Hepatocyte (in vitro differentiated cells): ENCODE results near the gene NEDD4. TPM values are rescaled to one million over a fixed set of nuclear protein-coding genes. Genes with fewer than 3 reads are reported as not detected.

Experiments
- DNase-seq: peaks from one replicate; pipeline ENCODE4 v3.0.0-alpha.2; 2016; ENCODE audit warnings: low spot score
- H2AFZ ChIP-seq: fragments of 200-600 bp; sonication (generic); 2 replicates; pipeline ENCODE4 v1.6.0; 2016; ENCODE audit warnings: antibody characterized with exemption, mild to moderate bottlenecking
- H3K27ac ChIP-seq: fragments of 200-600 bp; sonication (generic); 2 replicates; pipeline ENCODE4 v1.5.1; 2016; ENCODE audit warnings: mild to moderate bottlenecking
- H3K27me3 ChIP-seq: fragments of 200-600 bp; sonication (generic); 2 replicates; pipeline ENCODE4 v1.6.1; 2016
- H3K36me3 ChIP-seq: fragments of 200-600 bp; sonication (generic); replicated peaks from 2 replicates; pipeline ENCODE4 v1.5.1; 2016; ENCODE audit warnings: low read depth; ENCODE audit not compliant: insufficient read depth
- H3K4me1 ChIP-seq: fragments of 200-600 bp; sonication (generic); 2 replicates; pipeline ENCODE4 v1.5.1; 2016; ENCODE audit warnings: mild to moderate bottlenecking, moderate library complexity; ENCODE audit not compliant: insufficient read depth
- H3K4me2 ChIP-seq: fragments of 200-600 bp; sonication (generic); 2 replicates; pipeline ENCODE4 v1.6.0; 2016
- H3K4me3 ChIP-seq: fragments of 200-600 bp; sonication (generic); 2 replicates; pipeline ENCODE4 v1.5.1; 2016; ENCODE audit warnings: mild to moderate bottlenecking
- H3K79me2 ChIP-seq: fragments of 200-600 bp; sonication (generic); 2 replicates; pipeline ENCODE4 v1.6.0; 2017; ENCODE audit warnings: mild to moderate bottlenecking
- H3K9me2 ChIP-seq: fragments of 200-600 bp; sonication (generic); replicated peaks from 2 replicates; pipeline ENCODE4 v1.6.0; 2017; ENCODE audit warnings: mild to moderate bottlenecking; ENCODE audit not compliant: insufficient read depth
- H3K9me3 ChIP-seq: fragments of 200-600 bp; sonication (generic); 2 replicates; pipeline ENCODE4 v1.5.1; 2016; ENCODE audit warnings: low read depth, mild to moderate bottlenecking
- H4K20me1 ChIP-seq: fragments of 200-600 bp; sonication (generic); 2 replicates; pipeline ENCODE4 v1.6.0; 2016; ENCODE audit warnings: mild to moderate bottlenecking; ENCODE audit not compliant: insufficient read depth, poor library complexity, severe bottlenecking
- EZH2 ChIP-seq: fragments of 200-600 bp; sonication (generic); IDR thresholded peaks from 2 replicates; pipeline ENCODE4 v1.6.1; 2016; ENCODE audit warnings: antibody characterized with exemption, mild to moderate bottlenecking, borderline replicate concordance
- EZH2phosphoT487 ChIP-seq: fragments of 200-600 bp; sonication (generic); IDR thresholded peaks from one replicate; pipeline ENCODE4 v1.6.1; 2018; ENCODE audit warnings: antibody characterized with exemption, mild to moderate bottlenecking, low read depth, moderate library complexity; ENCODE audit not compliant: unreplicated experiment, severe bottlenecking
- WGBS: methylation state at CpG from one replicate; pipeline ENCODE4 v1.1.6; 2016; ENCODE audit warnings: low lambda C conversion rate; ENCODE audit errors: missing lambda C conversion rate; 5-methylcytosine and 5-hydroxymethylcytosine counted together
- polyA plus RNA-seq: library from polyadenylated mRNA; unstranded; fragments of >200 nt; fragmentation: Nextera tagmentation; extraction: Ambion mirVana; gene quantifications from 2 replicates; pipeline ENCODE4 v1.2.1, GENCODE V29; 2016
- total RNA-seq: library from RNA; depleted of rRNA; stranded (reverse); fragments of >200 nt; gene quantifications from 2 replicates; pipeline ENCODE4 v1.2.3, GENCODE V29; 2014
- TF ChIP-seq, protein P1 (sequence below): fragments of 200-600 bp; sonication (generic); IDR thresholded peaks from 2 replicates; pipeline ENCODE4 v1.5.1; 2016; ENCODE audit warnings: antibody characterized with exemption, mild to moderate bottlenecking; ENCODE audit not compliant: poor library complexity

NEDD4 gene
- total and polyA plus RNA-seq, 2 experiments from 2014 or later = 26.5 to 77.0 TPM

- Histone ChIP-seq H2AFZ (no peak overlapping the region), H4K20me1 (peaks cover 3% of the 10 kb centered on the region), H3K27me3 (no peaks in the 10 kb centered on the region), H3K9me2 (no peaks in the 10 kb centered on the region), H3K4me2 (no peak overlapping the region), H3K36me3 (no peaks in the 10 kb centered on the region), H3K27ac (no peak overlapping the region), H3K4me1 (no peaks in the 10 kb centered on the region), H3K9me3 (no peaks in the 10 kb centered on the region), H3K4me3 (no peak overlapping the region), H3K79me2 (no peaks in the 10 kb centered on the region)
- TF ChIP-seq EZH2phosphoT487 = no peak
- TF ChIP-seq EZH2 = no peak
- TF ChIP-seq, protein P1, sequence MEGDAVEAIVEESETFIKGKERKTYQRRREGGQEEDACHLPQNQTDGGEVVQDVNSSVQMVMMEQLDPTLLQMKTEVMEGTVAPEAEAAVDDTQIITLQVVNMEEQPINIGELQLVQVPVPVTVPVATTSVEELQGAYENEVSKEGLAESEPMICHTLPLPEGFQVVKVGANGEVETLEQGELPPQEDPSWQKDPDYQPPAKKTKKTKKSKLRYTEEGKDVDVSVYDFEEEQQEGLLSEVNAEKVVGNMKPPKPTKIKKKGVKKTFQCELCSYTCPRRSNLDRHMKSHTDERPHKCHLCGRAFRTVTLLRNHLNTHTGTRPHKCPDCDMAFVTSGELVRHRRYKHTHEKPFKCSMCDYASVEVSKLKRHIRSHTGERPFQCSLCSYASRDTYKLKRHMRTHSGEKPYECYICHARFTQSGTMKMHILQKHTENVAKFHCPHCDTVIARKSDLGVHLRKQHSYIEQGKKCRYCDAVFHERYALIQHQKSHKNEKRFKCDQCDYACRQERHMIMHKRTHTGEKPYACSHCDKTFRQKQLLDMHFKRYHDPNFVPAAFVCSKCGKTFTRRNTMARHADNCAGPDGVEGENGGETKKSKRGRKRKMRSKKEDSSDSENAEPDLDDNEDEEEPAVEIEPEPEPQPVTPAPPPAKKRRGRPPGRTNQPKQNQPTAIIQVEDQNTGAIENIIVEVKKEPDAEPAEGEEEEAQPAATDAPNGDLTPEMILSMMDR = no peak
- DNase-seq = no peak
- 92% methylated on average over 4 of the region's 4 CpGs for WGBS
Observed at GRCh38 chr15:55858661-55859060, 134.8 kb downstream of the NEDD4 start.

- TF ChIP-seq, protein P1 = no peak
- TF ChIP-seq EZH2 (no peak), EZH2phosphoT487 (no peak)
- Histone ChIP-seq H3K36me3 (no peaks in the 10 kb centered on the region), H2AFZ (no peak overlapping the region)
Observed at GRCh38 chr15:55856506-55857164, 136.8 kb downstream of the NEDD4 start.

GRCh38 chr15:55853134-55853533, 140.3 kb downstream of the NEDD4 start:
- H3K79me2 ChIP-seq = no peaks in the 10 kb centered on the region
- WGBS = 88% methylated on average over 4 of the region's 4 CpGs
- H3K27me3 ChIP-seq = no peaks in the 10 kb centered on the region
- H3K27ac ChIP-seq = no peak overlapping the region
- H3K4me1 ChIP-seq = no peaks in the 10 kb centered on the region
- no peaks in the 10 kb centered on the region for H3K9me3 ChIP-seq
- H3K4me2 ChIP-seq = no peak overlapping the region
- H3K36me3 ChIP-seq = no peaks in the 10 kb centered on the region
- H3K9me2 ChIP-seq = no peaks in the 10 kb centered on the region
- no peak overlapping the region for H3K4me3 ChIP-seq
- H2AFZ ChIP-seq = no peak overlapping the region
- peaks cover 3% of the 10 kb centered on the region for H4K20me1 ChIP-seq
- TF ChIP-seq, protein P1 = no peak
- no peak for TF ChIP-seq EZH2phosphoT487
- no peak for TF ChIP-seq EZH2
- no peak for DNase-seq

More at GRCh38 chr15:55856506-55857164, 136.8 kb downstream of the NEDD4 start:
- DNase-seq = no peak
- H3K9me2 ChIP-seq = no peaks in the 10 kb centered on the region
- no peaks in the 10 kb centered on the region for H3K4me1 ChIP-seq
- H3K4me3 ChIP-seq = no peak overlapping the region
- peaks cover 3% of the 10 kb centered on the region for H4K20me1 ChIP-seq
- 75% methylated on average over 4 of the region's 4 CpGs for WGBS
- no peaks in the 10 kb centered on the region for H3K27me3 ChIP-seq
- H3K9me3 ChIP-seq = no peaks in the 10 kb centered on the region
- no peak overlapping the region for H3K27ac ChIP-seq
- no peaks in the 10 kb centered on the region for H3K79me2 ChIP-seq
- H3K4me2 ChIP-seq = no peak overlapping the region
